HepG2 (cell line): Measurements from ENCODE around the gene BOD1. TPM values are rescaled to one million over a fixed set of nuclear protein-coding genes. Genes with fewer than 3 reads are reported as not detected.

ENCODE experiments used
- ASH2L ChIP-seq: fragments of 300-600, 200-600 bp; sonication (generic); IDR thresholded peaks from 2 replicates; pipeline ENCODE4 v1.7.0; 2017; ENCODE audit warnings: low read depth, mild to moderate bottlenecking, moderate library complexity, mixed read lengths, low read length; ENCODE audit not compliant: insufficient read length
- CENPX ChIP-seq: sonication (generic); formaldehyde crosslinking; IDR thresholded peaks from 2 replicates; pipeline ENCODE4 v1.9.0; 2021; ENCODE audit warnings: mild to moderate bottlenecking, missing genetic modification reagents, moderate library complexity
- DMAP1 ChIP-seq: IDR thresholded peaks from 2 replicates; pipeline ENCODE4 v1.6.1; 2016
- ELF1 ChIP-seq: sonication (generic); formaldehyde crosslinking; IDR thresholded peaks from 2 replicates; pipeline ENCODE4 v1.4.0; 2020; ENCODE audit warnings: missing genetic modification reagents
- LRRFIP1 ChIP-seq: sonication (generic); formaldehyde crosslinking; conservative IDR thresholded peaks from 2 replicates; pipeline ENCODE4 v1.4.0; 2020; ENCODE audit warnings: missing genetic modification reagents
- MAFG ChIP-seq: sonication (generic); formaldehyde crosslinking; IDR thresholded peaks from 2 replicates; pipeline ENCODE4 v1.5.1; 2020; ENCODE audit warnings: mild to moderate bottlenecking, missing genetic modification reagents
- MNT ChIP-seq: fragments of 450-650 bp; IDR thresholded peaks from 2 replicates; pipeline ENCODE4 v1.6.1; 2016
- MTA1 ChIP-seq: sonication (generic); formaldehyde crosslinking; IDR thresholded peaks from 2 replicates; pipeline ENCODE4 v1.4.0; 2020; ENCODE audit warnings: missing genetic modification reagents, mild to moderate bottlenecking, borderline replicate concordance
- MTERF4 ChIP-seq: sonication (generic); formaldehyde crosslinking; IDR thresholded peaks from 2 replicates; pipeline ENCODE4 v1.8.0; 2023; ENCODE audit warnings: mild to moderate bottlenecking, missing genetic modification reagents
- POLR2A ChIP-seq, 2 experiments: IDR thresholded peaks; 2 replicates each; pipeline ENCODE4 v1.6.1; 2011; ENCODE audit warnings: low read depth in 2 of 2, low read length in 2 of 2, mild to moderate bottlenecking in 1 of 2, moderate library complexity in 1 of 2; ENCODE audit not compliant: insufficient read depth in 1 of 2
- RXRB ChIP-seq: IDR thresholded peaks from 2 replicates; pipeline ENCODE4 v1.6.1; 2016; ENCODE audit warnings: borderline replicate concordance, missing genetic modification reagents, missing compliant biosample characterization
- ZBTB39 ChIP-seq: sonication (generic); formaldehyde crosslinking; IDR thresholded peaks from 2 replicates; pipeline ENCODE4 v1.5.0; 2020; ENCODE audit warnings: missing genetic modification reagents
- ZBTB46 ChIP-seq: sonication (generic); formaldehyde crosslinking; IDR thresholded peaks from 2 replicates; pipeline ENCODE4 v1.4.0; 2020; ENCODE audit warnings: mild to moderate bottlenecking, missing genetic modification reagents, borderline replicate concordance
- ZFP90 ChIP-seq: sonication (generic); formaldehyde crosslinking; IDR thresholded peaks from 2 replicates; pipeline ENCODE4 v1.8.0; 2022; ENCODE audit warnings: missing genetic modification reagents, mild to moderate bottlenecking, inconsistent platforms, borderline replicate concordance
- ZMAT5 ChIP-seq: sonication (generic); formaldehyde crosslinking; IDR thresholded peaks from 2 replicates; pipeline ENCODE4 v1.5.0; 2020; ENCODE audit warnings: mild to moderate bottlenecking, low read depth, missing genetic modification reagents, borderline replicate concordance
- ZNF280B ChIP-seq: sonication (generic); formaldehyde crosslinking; IDR thresholded peaks from 2 replicates; pipeline ENCODE4 v1.5.0; 2020; ENCODE audit warnings: missing genetic modification reagents, mild to moderate bottlenecking, borderline replicate concordance
- ZNF790 ChIP-seq: sonication (generic); formaldehyde crosslinking; IDR thresholded peaks from 2 replicates; pipeline ENCODE4 v1.8.0; 2022; ENCODE audit warnings: missing genetic modification reagents, mild to moderate bottlenecking, borderline replicate concordance
- polyA plus RNA-seq, 8 experiments: library from polyadenylated mRNA; depleted of rRNA in 3 of 8; stranded (reverse) in 7 of 8; unstranded in 1 of 8; fragments of >200 nt; fragmentation: Illumina TruSeq in 4 of 8; extraction: Trizol in 4 of 8; gene quantifications; 2 replicates each; pipeline versions ENCODE4 v1.2.1 to v1.2.3, GENCODE V29; 2011 to 2016; ENCODE audit warnings: low read depth in 4 of 8, missing spikeins in 1 of 8, mixed read lengths in 1 of 8; ENCODE audit not compliant: insufficient read depth in 1 of 8
- total RNA-seq, 5 experiments: library from RNA; depleted of rRNA; stranded (reverse); fragments of >200 nt; fragmentation: Illumina TruSeq; extraction: Trizol; gene quantifications; 2 replicates each; pipeline ENCODE4 v1.2.3, GENCODE V29; 2016; ENCODE audit warnings: low read depth in 1 of 5

BOD1 gene
- total and polyA plus RNA-seq, 2 of the 13 experiments (the other 11 are each of a cell fraction or from before 2014, with no cell fraction given), result 81.5 to 103 TPM

GRCh38 chr5:173623296-173623771 lies 6.9 kb upstream of the BOD1 start (continued):
- TF ChIP-seq ZFP90 (CRISPR knock-in tag) (0 out of 2 replicates have a peak, but pooled peaks have one; percentile 27), MAFG (CRISPR knock-in tag) (no peak), MTERF4 (CRISPR knock-in tag) (no peak), POLR2A (IDR thresholded peaks at IDR 0.05; ENCODE audit: insufficient read depth in 1 of 2, low read depth in 2 of 2, low read length in 2 of 2) (no peak), ZMAT5 (no peak), LRRFIP1 (CRISPR knock-in tag) (no peak), CENPX (CRISPR knock-in tag) (no peak), ZBTB46 (CRISPR knock-in tag) (no peak), ZBTB39 (CRISPR knock-in tag) (no peak), ASH2L (no peak), ZNF280B (CRISPR knock-in tag) (no peak), ELF1 (CRISPR knock-in tag) (no peak), MNT (0 out of 2 replicates have a peak, but pooled peaks have one; percentile 8), MTA1 (CRISPR knock-in tag) (0 out of 2 replicates have a peak, but pooled peaks have one; percentile 47), ZNF790 (no peak), RXRB (peak; percentile 65; the same call in 1 of the 2 replicates), DMAP1 (CRISPR knock-in tag) (no peak)
